CD4-positive, CD25-positive, alpha-beta regulatory T cell (primary cell): ENCODE data around the gene COL4A1. TPM values are rescaled to one million over a fixed set of nuclear protein-coding genes. Genes with fewer than 3 reads are reported as not detected.

ENCODE experiments used
- ATAC-seq, 2 donors: fragments of 150-1000 bp; cut with Tn5 transposase; one replicate each; pipeline ENCODE4 v1.10.0; 2021; ENCODE audit warnings: low read depth in 2 of 2, moderate number of reproducible peaks in 2 of 2, moderate library complexity in 1 of 2
- DNase-seq, 3 donors: peaks; one replicate each; pipeline versions ENCODE4 v3.0.0 to v3.0.0-alpha.2; 2012 to 2022; ENCODE audit warnings: mixed read lengths in 1 of 3
- H3K27ac ChIP-seq: one replicate; pipeline ENCODE4 v1.7.0; 2013; ENCODE audit warnings: mild to moderate bottlenecking, low read length; ENCODE audit not compliant: insufficient read depth, poor library complexity, severe bottlenecking
- H3K27me3 ChIP-seq: one replicate; pipeline ENCODE4 v1.7.0; 2013; ENCODE audit warnings: low read length; ENCODE audit not compliant: control insufficient read depth, insufficient read depth
- H3K36me3 ChIP-seq: one replicate; pipeline ENCODE4 v1.7.0; 2013; ENCODE audit warnings: mild to moderate bottlenecking, low read length, moderate library complexity; ENCODE audit not compliant: control insufficient read depth, insufficient read depth
- H3K4me1 ChIP-seq: 2 replicates; pipeline ENCODE4 v1.7.0; 2013; ENCODE audit warnings: mild to moderate bottlenecking, low read length; ENCODE audit not compliant: insufficient read depth, control insufficient read depth, poor library complexity, severe bottlenecking
- H3K4me3 ChIP-seq: one replicate; pipeline ENCODE4 v1.7.0; 2013; ENCODE audit warnings: low read depth, mild to moderate bottlenecking, low read length, moderate library complexity
- H3K9me3 ChIP-seq, 2 experiments: 1 replicate in 1 of 2; 2 replicates in 1 of 2; pipeline ENCODE4 v1.7.0; 2013; ENCODE audit warnings: low read length in 2 of 2, mild to moderate bottlenecking in 1 of 2, moderate library complexity in 1 of 2; ENCODE audit not compliant: control insufficient read depth in 2 of 2
- H3K27ac Mint-ChIP-seq, 3 donors: one replicate each; pipeline ENCODE4 v1.8.0; 2020 to 2022; ENCODE audit warnings: mild to moderate bottlenecking in 3 of 3, mixed read lengths in 3 of 3, moderate library complexity in 2 of 3
- H3K27me3 Mint-ChIP-seq: one replicate; pipeline ENCODE4 v1.8.0; 2022; ENCODE audit warnings: mild to moderate bottlenecking, mixed read lengths
- H3K36me3 Mint-ChIP-seq: one replicate; pipeline ENCODE4 v1.8.0; 2020; ENCODE audit warnings: mixed read lengths
- H3K4me1 Mint-ChIP-seq, 4 donors: one replicate each; pipeline ENCODE4 v1.8.0; 2020 to 2022; ENCODE audit warnings: mixed read lengths in 4 of 4, mild to moderate bottlenecking in 1 of 4
- H3K4me3 Mint-ChIP-seq, 4 donors: one replicate each; pipeline ENCODE4 v1.8.0; 2020 to 2022; ENCODE audit warnings: mild to moderate bottlenecking in 4 of 4, mixed read lengths in 4 of 4, moderate library complexity in 3 of 4
- H3K9me3 Mint-ChIP-seq, 7 donors: one replicate each; pipeline ENCODE4 v1.8.0; 2020 to 2022; ENCODE audit warnings: mixed read lengths in 7 of 7, mild to moderate bottlenecking in 3 of 7, moderate library complexity in 2 of 7
- polyA plus RNA-seq, 4 donors: library from polyadenylated mRNA; unstranded; fragments of 300-500 nt; fragmentation: Illumina TruSeq; gene quantifications; one replicate each; pipeline ENCODE4 v1.2.3, GENCODE V29; 2021
- total RNA-seq: library from RNA; stranded (reverse); gene quantifications from one replicate; pipeline ENCODE4 v1.2.3, GENCODE V29; 2022

COL4A1 gene
- total and polyA plus RNA-seq, 5 donors from 2014 or later, result not detected

DNA sequence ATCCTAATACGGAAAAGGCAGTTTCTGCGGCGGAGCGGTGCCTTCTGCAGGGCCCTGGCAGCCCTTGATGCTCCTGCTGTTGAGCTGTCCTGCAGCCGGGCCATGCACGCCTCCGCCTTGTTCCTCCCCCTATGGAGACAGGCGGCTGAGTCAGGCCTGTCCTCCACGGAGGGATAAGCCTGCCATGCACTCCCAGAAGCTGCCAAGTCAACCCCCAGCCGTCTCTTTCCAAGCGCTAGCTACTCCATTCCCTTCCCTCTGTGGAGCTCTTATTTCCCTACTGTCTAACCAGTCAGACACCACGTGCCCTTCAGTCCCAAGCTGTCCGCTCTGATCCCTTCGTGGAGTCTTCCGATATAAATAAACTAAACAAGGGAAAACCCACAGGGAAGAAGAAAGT, 197.0 kb downstream of the COL4A1 start:
- H3K27me3 Mint-ChIP-seq, result peaks cover 12% of the 10 kb centered on the region
- Histone ChIP-seq H3K4me1 (no peaks in the 10 kb centered on the region), H3K27ac (no peak overlapping the region), H3K4me3 (no peak overlapping the region), H3K36me3 (no peaks in the 10 kb centered on the region), H3K9me3 (no peaks in the 10 kb centered on the region), H3K27me3 (no peaks in the 10 kb centered on the region)
- H3K27ac Mint-ChIP-seq, result no peak overlapping the region
- H3K36me3 Mint-ChIP-seq, result no peaks in the 10 kb centered on the region
- no peak for ATAC-seq
- peaks cover 0 to 2% (median 0%) of the 10 kb centered on the region in 7 donors for H3K9me3 Mint-ChIP-seq
- H3K4me3 Mint-ChIP-seq, result no peak overlapping the region
- DNase-seq, result no peak
- H3K4me1 Mint-ChIP-seq, result no peaks in the 10 kb centered on the region

DNA sequence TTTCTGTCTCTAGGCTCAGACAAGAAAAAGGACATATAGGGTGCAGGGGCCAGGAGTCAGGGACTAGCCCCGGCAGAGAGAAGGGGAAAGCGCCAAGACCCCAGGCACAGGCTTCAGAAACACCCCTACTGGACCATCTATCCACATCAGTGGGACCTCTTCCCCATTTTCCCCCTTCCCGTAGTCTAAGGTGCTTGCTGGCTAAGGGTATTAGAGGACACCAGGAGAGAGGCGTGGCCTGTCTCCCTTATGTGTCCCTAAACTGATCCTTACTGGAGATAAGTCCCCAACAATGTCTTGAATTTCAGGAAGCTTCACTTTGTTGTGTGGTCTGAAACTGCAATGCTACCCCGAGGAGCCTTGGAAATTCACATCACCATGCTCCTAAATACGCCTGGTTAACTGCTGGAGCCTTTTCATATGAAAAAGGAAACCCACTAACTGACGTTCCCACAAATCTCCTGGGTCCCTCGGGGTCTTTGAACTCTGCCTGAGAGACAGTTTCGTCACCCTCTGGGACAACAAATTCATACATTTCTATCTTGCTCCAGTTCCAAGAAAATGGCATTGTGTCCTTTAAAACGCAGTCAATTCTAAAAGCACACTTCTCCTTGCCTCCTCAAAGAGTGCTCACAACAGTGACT, 197.7 kb downstream of the COL4A1 start:
- Histone ChIP-seq H3K27ac (no peak overlapping the region), H3K4me3 (no peak overlapping the region), H3K27me3 (no peaks in the 10 kb centered on the region), H3K4me1 (no peaks in the 10 kb centered on the region), H3K36me3 (no peaks in the 10 kb centered on the region), H3K9me3 (no peaks in the 10 kb centered on the region)
- Mint-ChIP-seq H3K9me3 (no peaks in the 10 kb centered on the region), H3K36me3 (no peaks in the 10 kb centered on the region), H3K27ac (no peak overlapping the region), H3K27me3 (peaks cover 5% of the 10 kb centered on the region), H3K4me3 (no peak overlapping the region), H3K4me1 (no peaks in the 10 kb centered on the region)
- ATAC-seq, result no peak
- DNase-seq, result no peak

DNA sequence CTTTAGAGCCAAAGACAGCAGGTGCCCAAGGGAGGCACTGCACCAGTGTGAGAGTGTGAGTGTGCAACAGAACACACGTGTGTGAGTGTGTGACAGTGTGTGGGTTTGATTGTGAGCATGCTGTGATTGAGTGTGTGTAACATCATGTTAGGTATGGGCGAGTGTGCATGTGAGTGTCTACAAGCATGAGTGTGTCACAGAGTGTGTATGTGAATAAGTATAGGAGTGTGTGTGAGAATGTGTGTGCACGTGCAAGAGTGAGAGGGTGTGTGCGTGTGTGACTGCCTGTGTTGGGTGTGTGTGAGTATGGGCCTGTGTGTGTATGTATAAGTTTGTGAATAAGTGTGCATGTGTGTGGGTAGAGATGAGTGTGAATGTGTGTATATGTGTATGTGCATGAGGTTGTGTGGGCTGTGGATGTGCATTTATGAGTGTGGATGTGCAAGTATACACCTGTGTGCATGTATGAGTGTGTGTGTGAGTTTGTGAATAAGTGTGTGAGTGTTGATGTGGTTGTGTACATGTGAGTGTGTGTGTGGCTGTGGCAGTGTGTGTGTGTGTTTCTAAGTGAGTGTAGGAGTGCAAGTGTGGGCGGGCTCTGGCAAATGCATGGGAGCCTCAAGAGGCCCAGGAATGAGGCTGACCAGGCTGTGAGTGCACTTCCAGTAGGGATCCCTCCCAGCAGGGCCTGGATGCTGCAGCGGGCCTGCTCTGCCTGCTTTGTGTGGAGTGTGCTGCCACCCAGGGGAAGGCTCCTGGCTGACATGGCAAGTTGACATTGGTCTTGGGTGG, 198.4 kb downstream of the COL4A1 start:
- H3K27me3 ChIP-seq, result no peaks in the 10 kb centered on the region
- no peak overlapping the region for H3K4me3 Mint-ChIP-seq
- no peaks in the 10 kb centered on the region for H3K4me1 Mint-ChIP-seq
- no peaks in the 10 kb centered on the region for H3K36me3 ChIP-seq
- H3K4me3 ChIP-seq, result no peak overlapping the region
- H3K36me3 Mint-ChIP-seq, result no peaks in the 10 kb centered on the region
- no peak overlapping the region for H3K27ac Mint-ChIP-seq
- no peak for DNase-seq
- H3K27me3 Mint-ChIP-seq, result no peaks in the 10 kb centered on the region
- H3K9me3 Mint-ChIP-seq, result no peaks in the 10 kb centered on the region
- no peak for ATAC-seq
- no peaks in the 10 kb centered on the region for H3K9me3 ChIP-seq
- no peaks in the 10 kb centered on the region for H3K4me1 ChIP-seq
- no peak overlapping the region for H3K27ac ChIP-seq

DNA sequence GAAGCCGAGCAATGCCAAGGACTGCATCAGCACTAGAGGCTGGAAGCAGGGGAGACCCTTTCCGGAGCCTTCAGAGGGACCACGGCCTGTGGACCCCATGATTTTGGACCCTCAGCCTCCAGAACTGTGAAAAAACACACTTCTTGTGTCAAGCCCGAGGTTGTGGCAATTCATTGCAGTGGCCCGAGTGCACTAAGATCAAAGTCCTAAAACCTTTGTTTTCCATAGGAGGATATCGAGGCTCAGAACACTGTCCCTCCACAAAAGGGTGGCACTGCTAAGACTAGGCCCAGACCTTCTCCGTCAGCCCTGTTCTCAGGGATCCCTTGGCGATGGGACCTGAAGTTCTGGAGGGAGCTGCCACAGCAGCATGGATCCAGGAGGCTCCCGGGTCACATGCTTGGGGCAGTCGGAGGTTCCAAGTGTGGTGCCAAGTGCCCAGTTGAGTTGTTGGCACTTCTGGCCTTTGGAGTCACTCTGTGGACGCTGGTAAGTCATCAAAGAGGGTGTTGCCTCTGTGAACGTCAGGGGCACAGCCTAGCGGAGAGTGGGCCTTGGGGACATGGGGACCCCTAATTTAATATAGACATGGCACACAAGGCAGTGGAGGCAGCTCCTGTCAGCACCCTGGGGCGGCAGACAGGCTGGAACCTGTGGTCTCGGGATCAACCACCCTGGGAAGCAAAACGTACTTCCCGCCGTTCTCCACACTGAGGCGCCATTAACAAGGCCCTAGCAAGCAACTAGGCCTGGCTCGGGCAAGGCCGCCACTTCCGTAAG, 199.2 kb downstream of the COL4A1 start:
- no peaks in the 10 kb centered on the region for H3K36me3 Mint-ChIP-seq

DNA sequence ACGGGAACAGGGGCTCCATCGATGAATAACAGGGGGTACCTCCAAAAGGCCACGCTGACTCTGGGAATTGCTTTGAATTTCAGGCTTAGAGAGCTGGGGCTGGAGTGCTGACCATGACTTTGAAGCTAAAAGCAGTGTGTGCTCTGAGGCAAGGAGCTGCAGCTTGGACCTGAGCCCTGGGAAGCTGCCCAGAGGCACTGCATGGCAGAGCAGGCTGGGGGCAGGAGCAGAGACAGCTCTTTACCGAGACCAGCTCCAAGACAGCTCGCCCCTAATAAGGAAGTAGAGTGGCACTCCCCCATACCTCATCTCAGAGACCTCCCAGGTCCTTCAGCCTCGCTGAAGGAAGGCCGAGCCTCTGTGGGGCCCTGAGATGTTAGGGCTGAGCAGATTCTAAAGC, 200.2 kb downstream of the COL4A1 start:
- no peak for DNase-seq
- H3K4me3 Mint-ChIP-seq, result no peak overlapping the region
- no peak overlapping the region for H3K4me3 ChIP-seq
- no peak for ATAC-seq
- H3K36me3 ChIP-seq, result no peaks in the 10 kb centered on the region
- no peak overlapping the region for H3K27ac ChIP-seq
- H3K9me3 Mint-ChIP-seq, result peaks cover 0 to 8% (median 0%) of the 10 kb centered on the region in 7 donors
- H3K9me3 ChIP-seq, result no peaks in the 10 kb centered on the region
- no peaks in the 10 kb centered on the region for H3K27me3 ChIP-seq
- H3K36me3 Mint-ChIP-seq, result no peaks in the 10 kb centered on the region
- H3K4me1 Mint-ChIP-seq, result no peaks in the 10 kb centered on the region
- no peaks in the 10 kb centered on the region for H3K4me1 ChIP-seq
- H3K27ac Mint-ChIP-seq, result no peak overlapping the region
- no peaks in the 10 kb centered on the region for H3K27me3 Mint-ChIP-seq

More for the DNA sequence above, 199.2 kb downstream of the COL4A1 start:
- no peaks in the 10 kb centered on the region for H3K27me3 Mint-ChIP-seq
- DNase-seq (no peak), ATAC-seq (no peak)
- no peaks in the 10 kb centered on the region for H3K9me3 ChIP-seq
- H3K4me3 ChIP-seq, result no peak overlapping the region
- H3K4me3 Mint-ChIP-seq, result no peak overlapping the region
- no peaks in the 10 kb centered on the region for H3K27me3 ChIP-seq
- H3K4me1 Mint-ChIP-seq, result no peaks in the 10 kb centered on the region
- H3K9me3 Mint-ChIP-seq, result peaks cover 0 to 8% (median 0%) of the 10 kb centered on the region in 7 donors
- H3K27ac Mint-ChIP-seq, result no peak overlapping the region
- no peaks in the 10 kb centered on the region for H3K4me1 ChIP-seq
- no peaks in the 10 kb centered on the region for H3K36me3 ChIP-seq
- no peak overlapping the region for H3K27ac ChIP-seq

DNA sequence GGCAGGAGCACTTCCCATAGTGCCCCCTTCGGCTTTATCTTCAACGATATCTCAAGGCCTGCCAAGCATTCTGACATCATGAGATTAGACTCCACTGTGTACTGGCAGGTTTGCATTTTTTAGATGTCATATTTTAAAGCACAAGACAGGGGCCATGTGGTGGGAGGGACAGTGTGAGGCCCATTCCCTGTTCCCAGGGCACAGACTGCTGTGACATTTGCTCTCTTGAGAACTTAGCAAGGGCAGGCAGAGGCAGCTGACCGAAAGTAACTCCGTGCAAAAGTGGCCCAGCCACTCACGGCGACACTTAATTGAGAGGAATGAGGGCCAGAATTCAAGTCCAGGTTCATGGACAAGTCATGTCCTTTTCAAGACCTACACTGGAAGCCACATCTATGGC, 201.8 kb downstream of the COL4A1 start:
- no peaks in the 10 kb centered on the region for H3K36me3 ChIP-seq
- no peak for ATAC-seq
- H3K4me1 Mint-ChIP-seq, result no peaks in the 10 kb centered on the region
- no peaks in the 10 kb centered on the region for H3K9me3 ChIP-seq
- H3K4me1 ChIP-seq, result no peaks in the 10 kb centered on the region
- no peak overlapping the region for H3K4me3 Mint-ChIP-seq
- H3K27me3 Mint-ChIP-seq, result no peaks in the 10 kb centered on the region
- no peaks in the 10 kb centered on the region for H3K36me3 Mint-ChIP-seq
- no peaks in the 10 kb centered on the region for H3K27me3 ChIP-seq
- no peak overlapping the region for H3K27ac Mint-ChIP-seq
- no peak overlapping the region for H3K27ac ChIP-seq
- peaks cover 0 to 12% (median 5%) of the 10 kb centered on the region in 7 donors for H3K9me3 Mint-ChIP-seq
- no peak overlapping the region for H3K4me3 ChIP-seq
- DNase-seq, result no peak

DNA sequence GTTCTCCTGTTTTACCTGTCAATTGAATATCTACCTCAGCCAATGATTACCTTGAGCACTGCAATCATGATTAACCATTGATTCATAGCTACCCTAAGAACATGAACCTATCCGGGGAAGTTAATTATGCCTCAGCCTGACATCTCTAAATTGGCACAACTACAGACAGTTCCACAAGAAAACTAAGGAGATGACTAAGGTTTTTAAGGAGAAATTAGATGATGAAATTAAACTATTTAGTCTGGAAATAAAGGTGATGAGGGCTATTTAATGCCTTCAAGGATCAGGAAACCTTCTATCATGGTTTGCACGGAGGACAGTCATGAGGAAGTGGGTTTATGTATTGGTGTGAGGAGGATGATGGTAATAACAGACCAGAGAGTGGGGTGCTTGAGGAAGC, 203.4 kb downstream of the COL4A1 start:
- Histone ChIP-seq H3K36me3 (no peaks in the 10 kb centered on the region), H3K9me3 (peaks cover 0 to 2% of the 10 kb centered on the region in 2 experiments), H3K27me3 (no peaks in the 10 kb centered on the region), H3K4me3 (no peak overlapping the region), H3K27ac (no peak overlapping the region), H3K4me1 (no peaks in the 10 kb centered on the region)
- no peak for ATAC-seq
- H3K4me1 Mint-ChIP-seq, result no peaks in the 10 kb centered on the region
- peaks cover 0 to 14% (median 9%) of the 10 kb centered on the region in 7 donors for H3K9me3 Mint-ChIP-seq
- no peak for DNase-seq
- no peak overlapping the region for H3K27ac Mint-ChIP-seq
- H3K36me3 Mint-ChIP-seq, result no peaks in the 10 kb centered on the region
- H3K27me3 Mint-ChIP-seq, result no peaks in the 10 kb centered on the region
- H3K4me3 Mint-ChIP-seq, result no peak overlapping the region
